Endothelial cell of umbilical vein (primary cell): Measurements from ENCODE around the gene CMSS1. TPM values are rescaled to one million over a fixed set of nuclear protein-coding genes. Genes with fewer than 3 reads are reported as not detected.

Experiments
- BruUV-seq: library from RNA; stranded (reverse); fragments of 400-500 nt; replicated peaks from 2 replicates; lab custom pipeline; 2021; lab: Mats Ljungman, UMichigan
- CTCF ChIA-PET: fragments of 300-600, 350-600 bp; sonication (Branson Sonifier 250); formaldehyde crosslinking; loops from one replicate; lab custom pipeline; 2021; ENCODE audit warnings: antibody characterized with exemption, inconsistent platforms; lab: Charles Lee
- POLR2A ChIA-PET: fragments of 300-600, 350-600 bp; sonication (Branson Sonifier 250); formaldehyde crosslinking; loops from one replicate; lab custom pipeline; 2021; ENCODE audit warnings: antibody characterized with exemption, inconsistent platforms; lab: Charles Lee
- DNase-seq: peaks from one replicate; pipeline ENCODE4 v3.0.0-alpha.2; 2011; ENCODE audit warnings: low read depth, low spot score
- FAIRE-seq: peaks from 2 replicates; lab custom pipeline; 2011; peaks lifted over from hg19 to GRCh38; lab: Jason Lieb, UNC
- H2AFZ ChIP-seq: 2 replicates; pipeline ENCODE4 v1.6.0; 2012; ENCODE audit warnings: low read depth, low read length, control low read depth, inconsistent platforms
- H3K27ac ChIP-seq: 2 replicates; pipeline ENCODE4 v1.5.1; 2011; ENCODE audit warnings: low read depth, mild to moderate bottlenecking, control low read depth, low read length, moderate library complexity; ENCODE audit not compliant: insufficient read depth
- H3K27me3 ChIP-seq, 2 experiments: 2 replicates each; pipeline versions ENCODE4 v1.6.0 to v1.6.1; 2011; ENCODE audit warnings: low read length in 2 of 2, mixed read lengths in 1 of 2; ENCODE audit not compliant: control insufficient read depth in 2 of 2, insufficient read depth in 2 of 2
- H3K36me3 ChIP-seq, 2 experiments: 2 replicates in 1 of 2; 3 replicates in 1 of 2; pipeline ENCODE4 v1.5.1; 2011; ENCODE audit warnings: low read length in 2 of 2, mild to moderate bottlenecking in 1 of 2, moderate library complexity in 1 of 2; ENCODE audit not compliant: control insufficient read depth in 2 of 2, insufficient read depth in 2 of 2; ENCODE audit errors: extremely low read depth in 1 of 2
- H3K4me1 ChIP-seq: 3 replicates; pipeline ENCODE4 v1.5.1; 2011; ENCODE audit warnings: mild to moderate bottlenecking, low read length; ENCODE audit not compliant: control insufficient read depth, insufficient read depth; ENCODE audit errors: extremely low read depth
- H3K4me2 ChIP-seq: 2 replicates; pipeline ENCODE4 v1.6.1; 2011; ENCODE audit warnings: low read length, control low read depth, mixed read lengths; ENCODE audit not compliant: insufficient read depth
- H3K4me3 ChIP-seq, 3 experiments: fragments of 200-600 bp in 1 of 3; sonication (generic), shearing (Covaris generic) in 1 of 3; replicated peaks in 1 of 3; 2 replicates each; pipeline ENCODE4 v1.5.1; 2011 to 2016; ENCODE audit warnings: control low read depth in 3 of 3, low read length in 3 of 3, mild to moderate bottlenecking in 2 of 3, inconsistent platforms in 1 of 3, low read depth in 1 of 3, moderate library complexity in 1 of 3; ENCODE audit not compliant: insufficient read depth in 1 of 3
- H3K79me2 ChIP-seq: 2 replicates; pipeline ENCODE4 v1.6.0; 2012; ENCODE audit warnings: low read length, inconsistent platforms; ENCODE audit not compliant: control insufficient read depth, insufficient read depth
- H3K9ac ChIP-seq: replicated peaks from 2 replicates; pipeline ENCODE3; 2011; ENCODE audit warnings: low read length, control low read depth; ENCODE audit not compliant: insufficient read depth; ENCODE audit errors: extremely low read depth
- H3K9me1 ChIP-seq: replicated peaks from 3 replicates; pipeline ENCODE4 v1.6.0; 2011; ENCODE audit warnings: mild to moderate bottlenecking, low read length; ENCODE audit not compliant: control insufficient read depth, insufficient read depth; ENCODE audit errors: extremely low read depth
- H3K9me3 ChIP-seq: replicated peaks from 2 replicates; pipeline ENCODE4 v1.5.1; 2012; ENCODE audit warnings: low read length, inconsistent platforms; ENCODE audit not compliant: control insufficient read depth, insufficient read depth
- H4K20me1 ChIP-seq: replicated peaks from 2 replicates; pipeline ENCODE3; 2011; ENCODE audit warnings: mild to moderate bottlenecking, low read length; ENCODE audit not compliant: control insufficient read depth, insufficient read depth; ENCODE audit errors: extremely low read depth
- CTCF ChIP-seq, 2 donors: IDR thresholded peaks; 1 replicate in 1 of 2; 2 replicates in 1 of 2; pipeline ENCODE4 v1.5.1; 2011; ENCODE audit warnings: low read length in 2 of 2, mild to moderate bottlenecking in 2 of 2, moderate library complexity in 2 of 2, control low read depth in 1 of 2, inconsistent platforms in 1 of 2, low read depth in 1 of 2; ENCODE audit not compliant: insufficient read depth in 1 of 2; ENCODE audit errors: extremely low read depth in 1 of 2
- EZH2 ChIP-seq: IDR thresholded peaks from 2 replicates; pipeline ENCODE4 v1.6.1; 2012; ENCODE audit warnings: borderline replicate concordance, low read depth, mild to moderate bottlenecking, moderate library complexity, low read length, inconsistent platforms; ENCODE audit not compliant: severe bottlenecking
- FOS ChIP-seq: IDR thresholded peaks from 2 replicates; pipeline ENCODE4 v1.6.1; 2011; ENCODE audit warnings: mild to moderate bottlenecking, low read length, moderate library complexity, borderline replicate concordance; ENCODE audit not compliant: insufficient read depth
- GATA2 ChIP-seq: IDR thresholded peaks from 2 replicates; pipeline ENCODE4 v1.7.0; 2011; ENCODE audit warnings: low read depth, mild to moderate bottlenecking, moderate library complexity, mixed read lengths, low read length; ENCODE audit not compliant: insufficient read length, insufficient read depth
- JUN ChIP-seq: IDR thresholded peaks from 2 replicates; pipeline ENCODE4 v1.6.1; 2011; ENCODE audit warnings: borderline replicate concordance, low read depth; ENCODE audit not compliant: insufficient read length, insufficient read depth
- MYC ChIP-seq: IDR thresholded peaks from one replicate; pipeline ENCODE4 v1.6.1; 2011; ENCODE audit warnings: mild to moderate bottlenecking, low read depth, low read length
- POLR2A ChIP-seq: IDR thresholded peaks from 2 replicates; pipeline ENCODE4 v1.6.1; 2012; ENCODE audit warnings: low read depth, mild to moderate bottlenecking, control low read depth, low read length
- POLR2AphosphoS5 ChIP-seq: IDR thresholded peaks from 2 replicates; pipeline ENCODE4 v1.6.1; 2012; ENCODE audit warnings: low read depth, mild to moderate bottlenecking, control low read depth, low read length, moderate library complexity; ENCODE audit not compliant: insufficient read depth
- dilution Hi-C: fragments of 300-500 bp; cut with MboI; formaldehyde crosslinking; loops from one replicate; pipeline ENCODE4 v1.15.0; 2019; ENCODE audit warnings: low sequenced_read_pairs; ENCODE audit not compliant: extremely low pct_ligation_motif_present
- intact Hi-C: fragments of 100-400 bp; cut with micrococcal nuclease; formaldehyde crosslinking; loops from one replicate; pipeline ENCODE4 v1.10.0; 2022
- polyA plus RNA-seq, 4 experiments: library from polyadenylated mRNA; depleted of rRNA in 3 of 4; stranded (reverse) in 3 of 4; unstranded in 1 of 4; fragments of >200 nt; gene quantifications; 2 replicates each; pipeline versions ENCODE4 v1.2.1 to v1.2.3, GENCODE V29; 2011 to 2012; ENCODE audit warnings: missing spikeins in 1 of 4
- total RNA-seq: library from RNA; stranded (reverse); gene quantifications from 2 replicates; pipeline ENCODE4 v1.2.3, GENCODE V29; 2021
- TF ChIP-seq, protein P1 (sequence below): IDR thresholded peaks from 2 replicates; pipeline ENCODE4 v1.6.1; 2011; ENCODE audit not compliant: insufficient read depth, insufficient read length

Gene CMSS1
- total and polyA plus RNA-seq, 2 donors (not counting 3 experiments of a cell fraction or from before 2014, with no cell fraction given) = 9.7 to 60.6 TPM

GRCh38 chr3:100087198-100087597 is 269.5 kb downstream of the CMSS1 start:
- H3K9ac ChIP-seq = no peak overlapping the region
- H3K4me1 ChIP-seq = peaks cover 5% of the 10 kb centered on the region

More at GRCh38 chr3:100087198-100087597, 269.5 kb downstream of the CMSS1 start:
- FAIRE-seq (no peak), DNase-seq (no peak)
- ChIA-PET POLR2A (no interaction called here), CTCF (interaction anchor here (1.8 kb wide), 1 partner anchor 18 kb away, joined by 7 read pairs; no protein-coding TSS in a partner anchor)
- no peaks in the 10 kb centered on the region for H4K20me1 ChIP-seq
- H3K9me3 ChIP-seq = no peaks in the 10 kb centered on the region
- H3K27ac ChIP-seq = no peak overlapping the region
- BruUV-seq = no TSS peak
- no peaks in the 10 kb centered on the region for H3K27me3 ChIP-seq
- no peak overlapping the region for H2AFZ ChIP-seq
- TF ChIP-seq EZH2 = no peak
- TF ChIP-seq GATA2 = no peak
- no peak for TF ChIP-seq MYC
- no peak for TF ChIP-seq JUN
- TF ChIP-seq POLR2A = no peak
- no peak for TF ChIP-seq POLR2AphosphoS5
- no peak for TF ChIP-seq FOS
- TF ChIP-seq, protein P1, sequence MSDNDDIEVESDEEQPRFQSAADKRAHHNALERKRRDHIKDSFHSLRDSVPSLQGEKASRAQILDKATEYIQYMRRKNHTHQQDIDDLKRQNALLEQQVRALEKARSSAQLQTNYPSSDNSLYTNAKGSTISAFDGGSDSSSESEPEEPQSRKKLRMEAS = no peak
- TF ChIP-seq CTCF (IDR thresholded peaks at IDR 0.05; ENCODE audit: extremely low read depth in 1 of 2, insufficient read depth in 1 of 2, low read depth in 1 of 2, low read length in 2 of 2) = no peak
- no peaks in the 10 kb centered on the region for H3K79me2 ChIP-seq
- dilution Hi-C loops = no loop called here
- no peaks in the 10 kb centered on the region for H3K36me3 ChIP-seq
- no peak overlapping the region for H3K4me2 ChIP-seq
- intact Hi-C loops = no loop called here
- no peak overlapping the region for H3K4me3 ChIP-seq
- H3K9me1 ChIP-seq = no peaks in the 10 kb centered on the region
